ENCODE data around the gene TSPAN9. TPM values are rescaled to one million over a fixed set of nuclear protein-coding genes. Genes with fewer than 3 reads are reported as not detected.

The TSPAN9 gene
- total RNA-seq, 2 experiments from 2014 or later = 0.07 TPM; not detected in 1

- ChIA-PET POLR2A (no interaction called here), CTCF (interaction anchor here (0.8 to 1.8 kb wide), 7 partner anchors 17 to 135 kb away, joined by 3 to 16 read pairs (median 3); no protein-coding TSS in a partner anchor)
Observed at GRCh38 chr12:3207858-3208257, 130.7 kb downstream of the TSPAN9 start.

GRCh38 chr12:3213188-3213587, 136.0 kb downstream of the TSPAN9 start:
- no peak for TF ChIP-seq CTCF (IDR thresholded peaks at IDR 0.05)
- no peaks in the 10 kb centered on the region for H3K4me1 Mint-ChIP-seq (ENCODE audit: low read depth)
- H3K4me3 Mint-ChIP-seq = no peak overlapping the region
- no peak for ATAC-seq
- intact Hi-C loops (cut with micrococcal nuclease) = no loop called here
- H3K27me3 Mint-ChIP-seq = peaks cover 1% of the 10 kb centered on the region
- H3K27ac Mint-ChIP-seq = no peak overlapping the region
- ChIA-PET POLR2A (no interaction called here), CTCF (interaction anchor here (0.5 to 1.3 kb wide), 3 partner anchors 11 to 86 kb away, joined by 3 to 4 read pairs (median 3); no protein-coding TSS in a partner anchor)
- H3K9me3 Mint-ChIP-seq = no peaks in the 10 kb centered on the region
- H3K36me3 Mint-ChIP-seq (ENCODE audit: low read depth) = no peaks in the 10 kb centered on the region
- no peak for DNase-seq

More at GRCh38 chr12:3207858-3208257, 130.7 kb downstream of the TSPAN9 start:
- Mint-ChIP-seq H3K4me1 (ENCODE audit: low read depth) (no peaks in the 10 kb centered on the region), H3K9me3 (no peaks in the 10 kb centered on the region), H3K27me3 (peaks cover 10% of the 10 kb centered on the region), H3K36me3 (ENCODE audit: low read depth) (no peaks in the 10 kb centered on the region), H3K4me3 (no peak overlapping the region), H3K27ac (no peak overlapping the region)
- intact Hi-C loops (cut with micrococcal nuclease) = no loop called here
- no peak for TF ChIP-seq CTCF (IDR thresholded peaks at IDR 0.05)
- ATAC-seq (peak; percentile 67), DNase-seq (peak; percentile 39)

GRCh38 chr12:3213768-3214167, 136.6 kb downstream of the TSPAN9 start:
- no peaks in the 10 kb centered on the region for H3K9me3 Mint-ChIP-seq
- no peak for TF ChIP-seq CTCF (IDR thresholded peaks at IDR 0.05)
- no peak for DNase-seq
- peaks cover 1% of the 10 kb centered on the region for H3K27me3 Mint-ChIP-seq
- H3K27ac Mint-ChIP-seq = no peak overlapping the region
- no peaks in the 10 kb centered on the region for H3K4me1 Mint-ChIP-seq (ENCODE audit: low read depth)
- intact Hi-C loops (cut with micrococcal nuclease) = no loop called here
- CTCF ChIA-PET = interaction anchor here (0.5 to 1.3 kb wide), 3 partner anchors 11 to 86 kb away, joined by 3 to 4 read pairs (median 3); no protein-coding TSS in a partner anchor
- POLR2A ChIA-PET = no interaction called here
- no peaks in the 10 kb centered on the region for H3K36me3 Mint-ChIP-seq (ENCODE audit: low read depth)
- H3K4me3 Mint-ChIP-seq = no peak overlapping the region
- no peak for ATAC-seq

- ATAC-seq = no peak
- no peaks in the 10 kb centered on the region for H3K36me3 Mint-ChIP-seq (ENCODE audit: low read depth)
- DNase-seq = no peak
- ChIA-PET POLR2A (no interaction called here), CTCF (interaction anchor here (0.7 kb wide), 1 partner anchor 11 kb away, joined by 3 read pairs; no protein-coding TSS in a partner anchor)
- H3K27ac Mint-ChIP-seq = no peak overlapping the region
- no peak for TF ChIP-seq CTCF (IDR thresholded peaks at IDR 0.05)
- no peaks in the 10 kb centered on the region for H3K4me1 Mint-ChIP-seq (ENCODE audit: low read depth)
- H3K4me3 Mint-ChIP-seq = no peak overlapping the region
- intact Hi-C loops (cut with micrococcal nuclease) = no loop called here
- H3K9me3 Mint-ChIP-seq = no peaks in the 10 kb centered on the region
- peaks cover 1% of the 10 kb centered on the region for H3K27me3 Mint-ChIP-seq
Observed at GRCh38 chr12:3214526-3215365, 137.6 kb downstream of the TSPAN9 start.

- no peaks in the 10 kb centered on the region for H3K4me1 Mint-ChIP-seq (ENCODE audit: low read depth)
- no peaks in the 10 kb centered on the region for H3K36me3 Mint-ChIP-seq (ENCODE audit: low read depth)
- ChIA-PET POLR2A (no interaction called here), CTCF (no interaction called here)
- no peak overlapping the region for H3K4me3 Mint-ChIP-seq
- no peak for DNase-seq
- H3K9me3 Mint-ChIP-seq = no peaks in the 10 kb centered on the region
- intact Hi-C loops (cut with micrococcal nuclease) = no loop called here
- no peak overlapping the region for H3K27ac Mint-ChIP-seq
- ATAC-seq = no peak
- H3K27me3 Mint-ChIP-seq = peaks cover 1% of the 10 kb centered on the region
- no peak for TF ChIP-seq CTCF (IDR thresholded peaks at IDR 0.05)
Observed at GRCh38 chr12:3215410-3215975, 138.3 kb downstream of the TSPAN9 start.
